Fibroblast of lung (primary cell): ENCODE results near the gene RAPGEF6. TPM values are rescaled to one million over a fixed set of nuclear protein-coding genes. Genes with fewer than 3 reads are reported as not detected.

Experiments
- DNase-seq, 2 donors: peaks; one replicate each; pipeline versions ENCODE4 v3.0.0 to v3.0.0-alpha.2; 2010; ENCODE audit warnings: low read depth in 2 of 2
- H2AFZ ChIP-seq: 2 replicates; pipeline ENCODE4 v1.5.1; 2012; ENCODE audit warnings: low read length, control low read depth, inconsistent platforms
- H3K27ac ChIP-seq: 2 replicates; pipeline ENCODE4 v1.5.1; 2011; ENCODE audit warnings: low read length, control low read depth; ENCODE audit not compliant: insufficient read depth
- H3K27me3 ChIP-seq: 2 replicates; pipeline ENCODE4 v1.5.1; 2011; ENCODE audit warnings: mild to moderate bottlenecking, low read length; ENCODE audit not compliant: control insufficient read depth, insufficient read depth
- H3K36me3 ChIP-seq: 2 replicates; pipeline ENCODE4 v1.5.1; 2011; ENCODE audit warnings: low read length; ENCODE audit not compliant: control insufficient read depth, insufficient read depth
- H3K4me1 ChIP-seq: 2 replicates; pipeline ENCODE4 v1.5.1; 2011; ENCODE audit warnings: low read length; ENCODE audit not compliant: control insufficient read depth, insufficient read depth; ENCODE audit errors: extremely low read depth
- H3K4me2 ChIP-seq: 2 replicates; pipeline ENCODE4 v1.5.1; 2011; ENCODE audit warnings: low read length, control low read depth; ENCODE audit not compliant: insufficient read depth; ENCODE audit errors: extremely low read depth
- H3K4me3 ChIP-seq, 4 experiments: fragments of 200-600 bp in 1 of 4; sonication (generic) in 1 of 4; replicated peaks in 1 of 4; 2 replicates each; pipeline ENCODE4 v1.5.1; 2011 to 2016; ENCODE audit warnings: low read length in 4 of 4, low read depth in 3 of 4, mild to moderate bottlenecking in 3 of 4, control low read depth in 2 of 4, inconsistent platforms in 1 of 4, mixed read lengths in 1 of 4; ENCODE audit not compliant: insufficient read depth in 1 of 4; ENCODE audit errors: control extremely low read depth in 1 of 4
- H3K79me2 ChIP-seq: 2 replicates; pipeline ENCODE4 v1.5.1; 2012; ENCODE audit warnings: mild to moderate bottlenecking, low read length, inconsistent platforms; ENCODE audit not compliant: control insufficient read depth, insufficient read depth
- H3K9ac ChIP-seq: 2 replicates; pipeline ENCODE4 v1.5.1; 2011; ENCODE audit warnings: mild to moderate bottlenecking, low read length, control low read depth; ENCODE audit not compliant: insufficient read depth
- H3K9me3 ChIP-seq: 2 replicates; pipeline ENCODE4 v1.5.1; 2012; ENCODE audit warnings: low read depth, low read length; ENCODE audit not compliant: control insufficient read depth, insufficient read depth
- H4K20me1 ChIP-seq: 2 replicates; pipeline ENCODE4 v1.5.1; 2011; ENCODE audit warnings: low read length; ENCODE audit not compliant: control insufficient read depth, insufficient read depth; ENCODE audit errors: extremely low read depth
- EZH2 ChIP-seq: IDR thresholded peaks from 2 replicates; pipeline ENCODE4 v1.5.1; 2012; ENCODE audit warnings: low read length, control low read depth, mild to moderate bottlenecking; ENCODE audit errors: missing control alignments
- polyA plus RNA-seq, 2 donors: library from polyadenylated mRNA; depleted of rRNA in 1 of 2; stranded (reverse) in 1 of 2; unstranded in 1 of 2; fragments of >200 nt; gene quantifications; 2 replicates each; pipeline ENCODE4 v1.2.1, GENCODE V29; 2011 to 2012; ENCODE audit warnings: missing spikeins in 1 of 2
- total RNA-seq: library from RNA; depleted of rRNA; stranded (reverse); fragments of >200 nt; gene quantifications from 2 replicates; pipeline ENCODE4 v1.2.1, GENCODE V29; 2014
- TF ChIP-seq, protein P1 (sequence below), 2 donors: IDR thresholded peaks in 1 of 2; conservative IDR thresholded peaks in 1 of 2; 1 replicate in 1 of 2; 2 replicates in 1 of 2; pipeline ENCODE4 v1.5.1; 2011 to 2012; ENCODE audit warnings: low read length in 2 of 2, control low read depth in 1 of 2, inconsistent platforms in 1 of 2, low read depth in 1 of 2, mild to moderate bottlenecking in 1 of 2

The RAPGEF6 gene
- total and polyA plus RNA-seq, 2 donors (not counting 1 experiment from before 2014, with no cell fraction given): 10.2 to 35.7 TPM

DNA sequence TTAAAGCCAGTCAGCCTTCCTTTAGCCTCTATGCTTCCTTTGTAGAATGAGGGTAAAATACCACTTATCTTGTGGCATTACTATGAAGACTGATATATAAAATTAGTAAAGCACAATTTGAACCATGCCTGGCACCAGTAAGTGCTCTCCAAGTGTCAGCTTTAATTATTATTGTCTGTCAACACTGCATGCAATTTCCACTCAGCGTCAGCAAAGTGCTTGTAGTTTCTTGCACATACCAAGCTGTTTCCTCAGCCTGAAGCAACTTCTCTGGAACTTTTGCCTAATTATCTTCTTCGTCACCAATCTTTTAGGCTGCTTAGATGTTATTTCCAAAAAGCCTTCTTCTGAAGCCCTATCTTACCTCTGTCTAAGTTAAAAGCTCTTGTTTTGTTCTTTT lies 193.8 kb downstream of the RAPGEF6 start:
- H3K4me1 ChIP-seq: no peaks in the 10 kb centered on the region
- H3K9me3 ChIP-seq: no peaks in the 10 kb centered on the region
- DNase-seq: no peak
- H2AFZ ChIP-seq: no peak overlapping the region
- no peak overlapping the region for H3K27ac ChIP-seq
- no peak for TF ChIP-seq EZH2
- TF ChIP-seq, protein P1, sequence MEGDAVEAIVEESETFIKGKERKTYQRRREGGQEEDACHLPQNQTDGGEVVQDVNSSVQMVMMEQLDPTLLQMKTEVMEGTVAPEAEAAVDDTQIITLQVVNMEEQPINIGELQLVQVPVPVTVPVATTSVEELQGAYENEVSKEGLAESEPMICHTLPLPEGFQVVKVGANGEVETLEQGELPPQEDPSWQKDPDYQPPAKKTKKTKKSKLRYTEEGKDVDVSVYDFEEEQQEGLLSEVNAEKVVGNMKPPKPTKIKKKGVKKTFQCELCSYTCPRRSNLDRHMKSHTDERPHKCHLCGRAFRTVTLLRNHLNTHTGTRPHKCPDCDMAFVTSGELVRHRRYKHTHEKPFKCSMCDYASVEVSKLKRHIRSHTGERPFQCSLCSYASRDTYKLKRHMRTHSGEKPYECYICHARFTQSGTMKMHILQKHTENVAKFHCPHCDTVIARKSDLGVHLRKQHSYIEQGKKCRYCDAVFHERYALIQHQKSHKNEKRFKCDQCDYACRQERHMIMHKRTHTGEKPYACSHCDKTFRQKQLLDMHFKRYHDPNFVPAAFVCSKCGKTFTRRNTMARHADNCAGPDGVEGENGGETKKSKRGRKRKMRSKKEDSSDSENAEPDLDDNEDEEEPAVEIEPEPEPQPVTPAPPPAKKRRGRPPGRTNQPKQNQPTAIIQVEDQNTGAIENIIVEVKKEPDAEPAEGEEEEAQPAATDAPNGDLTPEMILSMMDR (conservative IDR thresholded peaks at IDR 0.05 in 1 of 2, IDR thresholded peaks at IDR 0.05 in 1 of 2; ENCODE audit: low read depth in 1 of 2, low read length in 2 of 2): no peak
- peaks cover 4% of the 10 kb centered on the region for H3K36me3 ChIP-seq
- H3K4me2 ChIP-seq: no peak overlapping the region
- no peak overlapping the region for H3K9ac ChIP-seq
- H3K4me3 ChIP-seq: no peak overlapping the region
- H3K79me2 ChIP-seq: no peaks in the 10 kb centered on the region
- no peaks in the 10 kb centered on the region for H4K20me1 ChIP-seq
- no peaks in the 10 kb centered on the region for H3K27me3 ChIP-seq

DNA sequence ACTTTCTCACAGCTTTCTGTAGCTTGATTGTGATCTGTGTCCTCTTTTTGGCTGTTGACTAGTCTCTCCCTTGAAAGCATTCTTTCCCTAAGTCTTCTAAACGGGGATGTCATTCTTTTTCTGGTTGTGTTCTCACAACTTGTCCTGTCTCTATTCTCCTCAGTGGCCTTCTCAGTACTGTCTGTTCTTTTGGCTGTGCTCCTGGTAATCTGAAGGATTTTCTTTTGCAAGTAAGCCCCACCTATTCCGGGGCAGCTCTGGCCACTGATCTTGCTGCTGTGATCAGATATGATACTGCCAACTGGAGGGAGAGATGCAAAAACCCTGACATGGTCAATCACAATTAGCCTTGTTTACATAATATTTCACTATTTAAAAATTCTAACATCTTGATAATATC lies 198.9 kb downstream of the RAPGEF6 start:
- DNase-seq: no peak
- no peak overlapping the region for H2AFZ ChIP-seq
- H3K4me2 ChIP-seq: no peak overlapping the region
- no peak for TF ChIP-seq EZH2
- TF ChIP-seq, protein P1 (conservative IDR thresholded peaks at IDR 0.05 in 1 of 2, IDR thresholded peaks at IDR 0.05 in 1 of 2; ENCODE audit: low read depth in 1 of 2, low read length in 2 of 2): no peak
- H3K4me3 ChIP-seq: no peak overlapping the region
- no peaks in the 10 kb centered on the region for H3K79me2 ChIP-seq
- H4K20me1 ChIP-seq: no peaks in the 10 kb centered on the region
- H3K4me1 ChIP-seq: no peaks in the 10 kb centered on the region
- H3K9me3 ChIP-seq: no peaks in the 10 kb centered on the region
- H3K27me3 ChIP-seq: no peaks in the 10 kb centered on the region
- H3K9ac ChIP-seq: no peak overlapping the region
- peaks cover 4% of the 10 kb centered on the region for H3K36me3 ChIP-seq
- H3K27ac ChIP-seq: no peak overlapping the region

DNA sequence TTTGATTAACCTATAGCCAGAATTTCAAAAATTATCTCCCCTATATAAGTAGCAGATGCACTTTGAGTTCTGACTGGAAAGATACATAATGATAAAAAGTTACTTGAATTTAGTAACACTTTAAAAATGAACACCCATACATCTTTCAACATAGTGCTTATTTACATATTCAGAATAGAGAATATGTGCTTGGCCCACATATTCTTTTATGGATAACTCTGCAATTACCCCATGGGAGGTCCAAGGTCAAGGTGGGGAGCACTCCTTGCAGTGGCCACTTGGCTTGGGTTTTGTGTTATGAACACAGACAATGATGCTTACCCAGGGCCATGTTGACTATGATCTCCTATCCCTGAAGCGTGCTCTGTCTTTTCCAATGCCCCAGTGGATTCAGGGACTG lies 201.9 kb downstream of the RAPGEF6 start:
- Histone ChIP-seq H3K36me3 (no peaks in the 10 kb centered on the region), H3K4me3 (no peak overlapping the region), H3K27ac (no peak overlapping the region), H3K4me1 (peaks cover 4% of the 10 kb centered on the region), H3K79me2 (no peaks in the 10 kb centered on the region), H3K27me3 (no peaks in the 10 kb centered on the region), H3K9ac (no peak overlapping the region), H3K9me3 (no peaks in the 10 kb centered on the region), H2AFZ (no peak overlapping the region), H4K20me1 (no peaks in the 10 kb centered on the region), H3K4me2 (no peak overlapping the region)
- DNase-seq: no peak
- TF ChIP-seq EZH2: no peak
- TF ChIP-seq, protein P1 (conservative IDR thresholded peaks at IDR 0.05 in 1 of 2, IDR thresholded peaks at IDR 0.05 in 1 of 2; ENCODE audit: low read depth in 1 of 2, low read length in 2 of 2): no peak
